A549 (cell line): ENCODE measurements around the gene TTYH2. TPM values are rescaled to one million over a fixed set of nuclear protein-coding genes. Genes with fewer than 3 reads are reported as not detected.
A peak's percentile ranks its signal among the peaks of the same experiment; 100 is the strongest.

ENCODE experiments used
- ATAC-seq, 2 experiments: fragments of 200-7000 bp in 1 of 2; fragments of >200 bp in 1 of 2; cut with Nextera tagmentation in 1 of 2; cut with Tn5 transposase in 1 of 2; 3 replicates each; pipeline versions ENCODE4 v1.8.0 to v1.9.1; 2018 to 2020; ENCODE audit warnings: mild to moderate bottlenecking in 1 of 2, moderate library complexity in 1 of 2
- CTCF ChIA-PET: fragments of 300-600 bp; sonication (Branson Sonifier 250); formaldehyde crosslinking; extraction: SDS; loops from one replicate; lab custom pipeline; 2021; ENCODE audit warnings: antibody characterized with exemption, inconsistent platforms; lab: Yijun Ruan, JAX
- POLR2A ChIA-PET: fragments of 350-600 bp; formaldehyde crosslinking; extraction: SDS; loops from one replicate; lab custom pipeline; 2021; ENCODE audit warnings: antibody characterized with exemption, inconsistent platforms; lab: Yijun Ruan, JAX
- DNase-seq, 2 experiments: peaks; one replicate each; pipeline versions ENCODE4 v3.0.0 to v3.0.0-alpha.2; 2011 to 2016; ENCODE audit warnings: low read depth in 1 of 2, low spot score in 1 of 2
- FAIRE-seq: peaks from 2 replicates; lab custom pipeline; 2011; peaks lifted over from hg19 to GRCh38; lab: Jason Lieb, UNC
- H3K27ac ChIP-seq, 2 experiments: fragments of >200 bp; sonication (Bioruptor Twin); formaldehyde crosslinking; 3 replicates each; pipeline ENCODE4 v1.5.1; 2016 to 2017
- H3K4me1 ChIP-seq: fragments of >200 bp; sonication (Bioruptor Twin); formaldehyde crosslinking; 3 replicates; pipeline ENCODE4 v1.6.1; 2016
- H3K4me2 ChIP-seq: fragments of >200 bp; sonication (Bioruptor Twin); formaldehyde crosslinking; 3 replicates; pipeline ENCODE4 v1.6.1; 2016
- H3K4me3 ChIP-seq: fragments of >200 bp; sonication (Bioruptor Twin); formaldehyde crosslinking; 3 replicates; pipeline ENCODE4 v1.5.1; 2016
- H3K9me3 ChIP-seq: fragments of >200 bp; sonication (Bioruptor Twin); formaldehyde crosslinking; 3 replicates; pipeline ENCODE4 v1.6.1; 2016
- ATOH8 ChIP-seq: fragments of 250-450 bp; sonication (Bioruptor Pico); IDR thresholded peaks from 2 replicates; pipeline ENCODE4 v1.5.0; 2020; ENCODE audit warnings: low read depth, mild to moderate bottlenecking, moderate library complexity
- BHLHE40 ChIP-seq: IDR thresholded peaks from 2 replicates; pipeline ENCODE4 v1.6.1; 2012; ENCODE audit warnings: low read depth, low read length, inconsistent platforms
- CTCF ChIP-seq: fragments of >200 bp; sonication (Bioruptor Twin); formaldehyde crosslinking; IDR thresholded peaks from 3 replicates; pipeline ENCODE4 v1.5.1; 2016
- EHMT2 ChIP-seq: fragments of 200-600 bp; sonication (generic); IDR thresholded peaks from 2 replicates; pipeline ENCODE4 v1.6.1; 2016; ENCODE audit warnings: antibody characterized with exemption, low read depth, mild to moderate bottlenecking, moderate library complexity
- ESRRA ChIP-seq: fragments of 150-350 bp; IDR thresholded peaks from 2 replicates; pipeline ENCODE4 v1.6.1; 2014; ENCODE audit warnings: mild to moderate bottlenecking, low read length, borderline replicate concordance
- FOSB ChIP-seq: fragments of 250-450 bp; sonication (Bioruptor Pico); IDR thresholded peaks from 2 replicates; pipeline ENCODE4 v1.5.0; 2020; ENCODE audit warnings: mild to moderate bottlenecking, moderate library complexity
- HEYL ChIP-seq: fragments of 250-450 bp; sonication (Bioruptor Pico); IDR thresholded peaks from 2 replicates; pipeline ENCODE4 v1.8.0; 2021; ENCODE audit warnings: mild to moderate bottlenecking, moderate library complexity
- HOXA7 ChIP-seq: fragments of 250-450 bp; sonication (Bioruptor Pico); IDR thresholded peaks from 2 replicates; pipeline ENCODE4 v1.5.0; 2020; ENCODE audit warnings: mild to moderate bottlenecking, moderate library complexity
- HOXB5 ChIP-seq: fragments of 250-450 bp; sonication (Bioruptor Pico); IDR thresholded peaks from 2 replicates; pipeline ENCODE4 v1.5.0; 2020; ENCODE audit warnings: mild to moderate bottlenecking, moderate library complexity
- JUNB ChIP-seq: fragments of >200 bp; sonication (Bioruptor Twin); formaldehyde crosslinking; IDR thresholded peaks from 2 replicates; pipeline ENCODE4 v1.6.1; 2016
- KDM1A ChIP-seq: fragments of 200-600 bp; sonication (generic); IDR thresholded peaks from 2 replicates; pipeline ENCODE4 v1.6.1; 2016; ENCODE audit warnings: low read depth, mild to moderate bottlenecking
- KDM5A ChIP-seq: fragments of 200-600 bp; sonication (generic); IDR thresholded peaks from 2 replicates; pipeline ENCODE4 v1.6.1; 2016; ENCODE audit warnings: antibody characterized with exemption, mild to moderate bottlenecking
- MAFK ChIP-seq: fragments of 450-650 bp; IDR thresholded peaks from 2 replicates; pipeline ENCODE4 v1.6.1; 2014; ENCODE audit not compliant: partially characterized antibody
- MAZ ChIP-seq: fragments of 150-350 bp; IDR thresholded peaks from 2 replicates; pipeline ENCODE4 v1.6.1; 2014; ENCODE audit warnings: antibody characterized with exemption, low read depth, low read length, borderline replicate concordance
- RAD21 ChIP-seq, 2 experiments: fragments of >200 bp in 1 of 2; sonication (Bioruptor Twin) in 1 of 2; formaldehyde crosslinking in 1 of 2; IDR thresholded peaks in 1 of 2; conservative IDR thresholded peaks in 1 of 2; 2 replicates in 1 of 2; 3 replicates in 1 of 2; pipeline ENCODE4 v1.6.1; 2012 to 2018; ENCODE audit warnings: inconsistent platforms in 1 of 2
- RFX5 ChIP-seq: fragments of 450-650 bp; IDR thresholded peaks from 2 replicates; pipeline ENCODE4 v1.7.1; 2014; ENCODE audit warnings: antibody characterized with exemption, mild to moderate bottlenecking, moderate library complexity
- SMC3 ChIP-seq: fragments of >200 bp; sonication (Bioruptor Twin); formaldehyde crosslinking; IDR thresholded peaks from 3 replicates; pipeline ENCODE4 v1.6.1; 2018; ENCODE audit warnings: inconsistent platforms
- TFCP2L1 ChIP-seq: fragments of 250-450 bp; sonication (Bioruptor Pico); IDR thresholded peaks from 2 replicates; pipeline ENCODE4 v1.5.0; 2021; ENCODE audit warnings: mild to moderate bottlenecking
- TP53 ChIP-seq: fragments of 250-450 bp; sonication (Bioruptor Pico); IDR thresholded peaks from 2 replicates; pipeline ENCODE4 v1.5.0; 2021; ENCODE audit warnings: mild to moderate bottlenecking, moderate library complexity
- ZC3H11A ChIP-seq: fragments of 450-650 bp; IDR thresholded peaks from 2 replicates; pipeline ENCODE4 v1.6.1; 2014; ENCODE audit warnings: antibody characterized with exemption, mild to moderate bottlenecking
- ZNF302 ChIP-seq: fragments of 250-450 bp; sonication (Bioruptor Pico); IDR thresholded peaks from 2 replicates; pipeline ENCODE4 v1.9.0; 2021; ENCODE audit warnings: inconsistent platforms, mild to moderate bottlenecking, moderate library complexity
- WGBS: methylation state at CpG from one replicate; pipeline ENCODE4 v1.1.6; 2017; ENCODE audit errors: missing lambda C conversion rate; 5-methylcytosine and 5-hydroxymethylcytosine counted together
- polyA plus RNA-seq, 4 experiments: library from polyadenylated mRNA; depleted of rRNA in 3 of 4; stranded (reverse); fragments of >200 nt; fragmentation: RNase III in 1 of 4; extraction: RNeasy Plus Mini Kit Qiagen cat#74134 plus additional on column Dnase treatment in 1 of 4; gene quantifications; 2 replicates in 3 of 4; 3 replicates in 1 of 4; pipeline ENCODE4 v1.2.3, GENCODE V29; 2011 to 2017
- TF ChIP-seq, protein P1 (sequence below): fragments of 250-450 bp; sonication (Bioruptor Pico); IDR thresholded peaks from 2 replicates; pipeline ENCODE4 v1.5.0; 2021; ENCODE audit warnings: mild to moderate bottlenecking, moderate library complexity, borderline replicate concordance
- TF ChIP-seq, protein P2 (sequence below): IDR thresholded peaks from 2 replicates; pipeline ENCODE4 v1.6.1; 2012; ENCODE audit warnings: low read depth, borderline replicate concordance

The TTYH2 gene
- polyA plus RNA-seq, 2 of the 4 experiments (the other 2 are of a cell fraction): 1.4 to 1.7 TPM

GRCh38 chr17:74296548-74296936 lies 83.2 kb downstream of the TTYH2 start:
- H3K4me2 ChIP-seq: no peak overlapping the region

GRCh38 chr17:74297941-74298340 lies 84.6 kb downstream of the TTYH2 start:
- DNase-seq (no peak), ATAC-seq (no peak), FAIRE-seq (no peak)
- Histone ChIP-seq H3K9me3 (no peaks in the 10 kb centered on the region), H3K4me3 (no peak overlapping the region), H3K27ac (no peak overlapping the region), H3K4me1 (peaks cover 7% of the 10 kb centered on the region; the same call in 2 of the 3 replicates), H3K4me2 (no peak overlapping the region)
- ChIA-PET POLR2A (interaction anchor here (0.5 to 1.5 kb wide), 2 partner anchors 85 to 91 kb away, joined by 4 to 6 read pairs; partner anchors contain the start of gene TTYH2), CTCF (interaction anchor here (1.2 to 9.1 kb wide), 14 partner anchors 12 to 190 kb away, joined by 3 to 125 read pairs (median 6); partner anchors contain the start of genes BTBD17, GPR142 and TTYH2)
- WGBS: 39% methylated on average over 4 of the region's 4 CpGs
- no peak for TF ChIP-seq HOXB5 (CRISPR knock-in tag)
- no peak for TF ChIP-seq MAZ
- TF ChIP-seq TP53 (CRISPR knock-in tag): no peak
- no peak for TF ChIP-seq RAD21 (conservative IDR thresholded peaks at IDR 0.05 in 1 of 2, IDR thresholded peaks at IDR 0.05 in 1 of 2)
- no peak for TF ChIP-seq KDM5A
- no peak for TF ChIP-seq RFX5
- no peak for TF ChIP-seq FOSB (CRISPR knock-in tag)
- no peak for TF ChIP-seq BHLHE40
- no peak for TF ChIP-seq TFCP2L1 (CRISPR knock-in tag)
- no peak for TF ChIP-seq HOXA7 (CRISPR knock-in tag)
- TF ChIP-seq HEYL: no peak
- TF ChIP-seq, protein P1, sequence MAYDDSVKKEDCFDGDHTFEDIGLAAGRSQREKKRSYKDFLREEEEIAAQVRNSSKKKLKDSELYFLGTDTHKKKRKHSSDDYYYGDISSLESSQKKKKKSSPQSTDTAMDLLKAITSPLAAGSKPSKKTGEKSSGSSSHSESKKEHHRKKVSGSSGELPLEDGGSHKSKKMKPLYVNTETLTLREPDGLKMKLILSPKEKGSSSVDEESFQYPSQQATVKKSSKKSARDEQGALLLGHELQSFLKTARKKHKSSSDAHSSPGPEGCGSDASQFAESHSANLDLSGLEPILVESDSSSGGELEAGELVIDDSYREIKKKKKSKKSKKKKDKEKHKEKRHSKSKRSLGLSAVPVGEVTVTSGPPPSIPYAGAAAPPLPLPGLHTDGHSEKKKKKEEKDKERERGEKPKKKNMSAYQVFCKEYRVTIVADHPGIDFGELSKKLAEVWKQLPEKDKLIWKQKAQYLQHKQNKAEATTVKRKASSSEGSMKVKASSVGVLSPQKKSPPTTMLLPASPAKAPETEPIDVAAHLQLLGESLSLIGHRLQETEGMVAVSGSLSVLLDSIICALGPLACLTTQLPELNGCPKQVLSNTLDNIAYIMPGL (CRISPR knock-in tag): no peak
- TF ChIP-seq ZC3H11A: no peak

More at GRCh38 chr17:74296548-74296936, 83.2 kb downstream of the TTYH2 start:
- peak; percentile 87 for ATAC-seq
- Histone ChIP-seq H3K4me1 (peaks cover 7% of the 10 kb centered on the region; the same call in 2 of the 3 replicates), H3K4me3 (no peak overlapping the region), H3K27ac (no peak overlapping the region), H3K9me3 (no peaks in the 10 kb centered on the region)
- peak; percentile 60 to 73 for DNase-seq
- ChIA-PET POLR2A (interaction anchor here (0.6 to 1.2 kb wide), 3 partner anchors 22 to 94 kb away, joined by 3 to 5 read pairs (median 4); no protein-coding TSS in a partner anchor), CTCF (interaction anchor here (0.7 to 9.1 kb wide), 25 partner anchors 9 to 567 kb away, joined by 3 to 125 read pairs (median 5); partner anchors contain the start of genes BTBD17, GPR142 and TTYH2)
- TF ChIP-seq, protein P2, sequence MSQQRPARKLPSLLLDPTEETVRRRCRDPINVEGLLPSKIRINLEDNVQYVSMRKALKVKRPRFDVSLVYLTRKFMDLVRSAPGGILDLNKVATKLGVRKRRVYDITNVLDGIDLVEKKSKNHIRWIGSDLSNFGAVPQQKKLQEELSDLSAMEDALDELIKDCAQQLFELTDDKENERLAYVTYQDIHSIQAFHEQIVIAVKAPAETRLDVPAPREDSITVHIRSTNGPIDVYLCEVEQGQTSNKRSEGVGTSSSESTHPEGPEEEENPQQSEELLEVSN: no peak
- peak; percentile 64 for TF ChIP-seq MAFK
- TF ChIP-seq SMC3: peak; percentile 55; the same call in 2 of the 3 replicates
- peak; percentile 31 to 48; a peak in 3 of 5 replicates for TF ChIP-seq RAD21 (conservative IDR thresholded peaks at IDR 0.05 in 1 of 2, IDR thresholded peaks at IDR 0.05 in 1 of 2)
- TF ChIP-seq CTCF: peak; percentile 53
- FAIRE-seq: peak; percentile 13
- 13% methylated on average over 5 of the region's 5 CpGs for WGBS

- H3K4me3 ChIP-seq: no peak overlapping the region
- H3K4me2 ChIP-seq: no peak overlapping the region
- ATAC-seq (no peak), DNase-seq (no peak), FAIRE-seq (no peak)
- H3K4me1 ChIP-seq: peaks cover 7% of the 10 kb centered on the region; the same call in 2 of the 3 replicates
- ChIA-PET POLR2A (interaction anchor here (1.5 kb wide), 1 partner anchor 86 kb away, joined by 4 read pairs; the partner anchor contains the start of gene TTYH2), CTCF (interaction anchor here (0.6 to 9.1 kb wide), 15 partner anchors 13 to 232 kb away, joined by 3 to 125 read pairs (median 5); partner anchors contain the start of genes BTBD17, GPR142 and TTYH2)
- TF ChIP-seq ZNF302 (CRISPR knock-in tag) (no peak), TP53 (CRISPR knock-in tag) (no peak), KDM5A (no peak), FOSB (CRISPR knock-in tag) (no peak), ATOH8 (CRISPR knock-in tag) (no peak), HOXA7 (CRISPR knock-in tag) (no peak), JUNB (no peak), HEYL (no peak), EHMT2 (no peak), ESRRA (no peak), KDM1A (no peak)
- 66% methylated on average over 7 of the region's 7 CpGs for WGBS
- no peaks in the 10 kb centered on the region for H3K9me3 ChIP-seq
- H3K27ac ChIP-seq: no peak overlapping the region
These were observed 85.4 kb downstream of the TTYH2 start for GRCh38 chr17:74298778-74299177.
